Measurements from ENCODE around the gene SAA1. TPM values are rescaled to one million over a fixed set of nuclear protein-coding genes. Genes with fewer than 3 reads are reported as not detected.

SAA1 gene
- total and polyA plus RNA-seq, 11 donors: 1.4 to 8.6 (median 4.4) TPM; not detected in 5

- Histone ChIP-seq H3K9me3 (no peaks in the 10 kb centered on the region), H3K36me3 (no peaks in the 10 kb centered on the region), H3K27ac (no peak overlapping the region), H3K27me3 (peaks cover 0 to 6% (median 0%) of the 10 kb centered on the region in 9 donors), H3K4me1 (no peaks in the 10 kb centered on the region), H3K4me3 (no peak overlapping the region)
- ATAC-seq: no peak
- TF ChIP-seq CTCF (IDR thresholded peaks at IDR 0.05) (no peak), POLR2A (IDR thresholded peaks at IDR 0.05) (no peak)
- WGBS, 4 donors: 77 to 88% (median 83%) methylated on average over 3 of the region's 3 CpGs
- intact Hi-C loops (cut with DNase I): no loop called here
- no peak for DNase-seq
Observed at GRCh38 chr11:18253233-18253632, 12.8 kb upstream of the SAA1 start.

DNA sequence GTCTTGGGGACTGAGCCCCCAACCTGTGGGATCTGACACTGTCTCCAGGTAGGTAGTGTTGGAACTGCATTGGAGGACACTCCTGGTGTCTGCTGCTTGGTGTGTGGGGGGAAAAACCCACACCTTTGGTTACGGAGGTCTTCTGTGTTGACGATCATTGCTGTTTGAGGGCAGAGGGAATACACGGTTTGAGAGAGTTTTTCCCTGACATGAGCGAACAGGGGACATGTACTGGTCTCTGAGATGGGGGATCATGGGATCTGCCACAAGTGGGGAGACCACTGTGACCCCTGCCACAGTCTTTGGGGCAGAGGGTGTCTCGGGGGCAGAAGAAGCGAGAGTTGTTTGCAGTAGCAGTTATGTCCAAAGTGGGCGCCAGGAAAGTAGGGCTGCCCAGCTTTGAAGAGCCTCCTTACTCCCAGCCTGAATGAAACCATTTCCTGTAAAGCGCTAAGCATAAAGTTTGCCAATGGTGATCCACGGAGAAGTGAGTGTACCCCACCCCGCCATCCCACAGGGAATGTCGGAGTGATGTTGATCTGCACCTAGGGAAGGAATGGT lies 12.2 kb upstream of the SAA1 start:
- no peak for ATAC-seq
- no peaks in the 10 kb centered on the region for H3K4me1 ChIP-seq
- intact Hi-C loops (cut with DNase I): no loop called here
- H3K27me3 ChIP-seq: peaks cover 0 to 6% (median 0%) of the 10 kb centered on the region in 9 donors
- H3K9me3 ChIP-seq: no peaks in the 10 kb centered on the region
- DNase-seq: no peak
- 82 to 84% (median 83%) methylated on average over 11 of the region's 11 CpGs for WGBS, 4 donors
- H3K27ac ChIP-seq: no peak overlapping the region
- no peak for TF ChIP-seq CTCF (IDR thresholded peaks at IDR 0.05)
- TF ChIP-seq POLR2A (IDR thresholded peaks at IDR 0.05): no peak
- no peaks in the 10 kb centered on the region for H3K36me3 ChIP-seq
- H3K4me3 ChIP-seq: no peak overlapping the region

DNA sequence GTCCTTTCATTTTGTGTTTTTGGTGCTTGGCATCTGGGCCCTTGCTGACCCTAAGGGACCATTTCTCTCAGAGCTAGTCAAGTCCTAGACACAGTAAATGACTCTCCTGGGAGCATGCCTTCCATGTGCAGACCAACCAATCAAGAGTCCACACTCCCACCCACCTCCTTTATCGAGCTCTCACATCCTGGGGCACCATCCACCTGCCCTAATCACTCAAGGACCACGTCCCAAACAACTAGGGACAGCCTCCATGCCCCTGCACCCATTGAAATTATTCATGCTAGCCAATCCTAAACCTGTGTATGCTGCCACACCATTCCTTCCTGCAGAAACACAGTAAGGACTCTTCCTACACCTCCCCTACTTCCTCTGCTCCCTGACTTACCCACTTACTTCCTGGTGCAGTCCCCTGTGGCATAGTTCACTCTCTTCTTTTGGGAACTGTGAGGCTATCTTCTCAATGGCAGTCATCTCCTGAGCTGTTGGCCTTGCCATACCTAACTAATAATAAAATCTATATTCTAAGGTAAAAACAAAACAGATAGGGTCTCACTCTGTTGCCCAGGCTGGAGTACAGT lies 11.2 kb upstream of the SAA1 start:
- H3K9me3 ChIP-seq: no peaks in the 10 kb centered on the region
- ATAC-seq (no peak), DNase-seq (no peak)
- H3K27me3 ChIP-seq: peaks cover 0 to 6% (median 0%) of the 10 kb centered on the region in 9 donors
- TF ChIP-seq POLR2A (IDR thresholded peaks at IDR 0.05) (no peak), CTCF (IDR thresholded peaks at IDR 0.05) (no peak)
- no peak overlapping the region for H3K4me3 ChIP-seq
- no peak overlapping the region for H3K27ac ChIP-seq
- no peaks in the 10 kb centered on the region for H3K36me3 ChIP-seq
- H3K4me1 ChIP-seq: no peaks in the 10 kb centered on the region
- 54 to 74% (median 70%) methylated on average over 2 of the region's 2 CpGs for WGBS, 4 donors
- intact Hi-C loops (cut with DNase I): no loop called here

GRCh38 chr11:18259259-18259658 lies 6.8 kb upstream of the SAA1 start:
- TF ChIP-seq POLR2A (IDR thresholded peaks at IDR 0.05): no peak
- no peak for TF ChIP-seq CTCF (IDR thresholded peaks at IDR 0.05)
- intact Hi-C loops (cut with DNase I): no loop called here
- no peak for ATAC-seq

More at GRCh38 chr11:18259259-18259658, 6.8 kb upstream of the SAA1 start:
- Histone ChIP-seq H3K27ac (no peak overlapping the region), H3K36me3 (no peaks in the 10 kb centered on the region), H3K4me1 (no peaks in the 10 kb centered on the region), H3K9me3 (no peaks in the 10 kb centered on the region), H3K4me3 (no peak overlapping the region), H3K27me3 (no peaks in the 10 kb centered on the region)
- no peak for DNase-seq
